ENCODE data around the gene MGMT.

DNA sequence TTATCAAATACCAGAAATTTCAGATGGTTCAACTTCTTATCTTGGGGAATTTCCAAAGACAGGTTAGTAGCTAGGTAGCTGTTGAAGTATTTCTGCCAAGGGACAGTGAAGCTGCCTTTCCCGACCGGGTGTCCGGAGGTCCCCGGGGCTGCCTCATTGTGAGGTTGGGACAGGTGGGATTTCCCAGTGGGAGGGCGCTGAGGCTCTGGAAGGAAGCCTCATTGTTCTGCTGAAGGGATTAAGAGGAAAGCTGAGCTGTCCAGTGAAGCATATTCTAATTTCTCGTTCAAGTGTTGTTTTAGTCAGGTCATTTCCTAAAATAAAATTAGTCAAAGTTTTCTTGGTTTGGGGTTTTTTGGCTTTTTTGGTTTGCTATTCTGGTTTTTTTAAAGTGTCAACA lies 244.2 kb downstream of the MGMT start:
- TF ChIP-seq, protein P1, sequence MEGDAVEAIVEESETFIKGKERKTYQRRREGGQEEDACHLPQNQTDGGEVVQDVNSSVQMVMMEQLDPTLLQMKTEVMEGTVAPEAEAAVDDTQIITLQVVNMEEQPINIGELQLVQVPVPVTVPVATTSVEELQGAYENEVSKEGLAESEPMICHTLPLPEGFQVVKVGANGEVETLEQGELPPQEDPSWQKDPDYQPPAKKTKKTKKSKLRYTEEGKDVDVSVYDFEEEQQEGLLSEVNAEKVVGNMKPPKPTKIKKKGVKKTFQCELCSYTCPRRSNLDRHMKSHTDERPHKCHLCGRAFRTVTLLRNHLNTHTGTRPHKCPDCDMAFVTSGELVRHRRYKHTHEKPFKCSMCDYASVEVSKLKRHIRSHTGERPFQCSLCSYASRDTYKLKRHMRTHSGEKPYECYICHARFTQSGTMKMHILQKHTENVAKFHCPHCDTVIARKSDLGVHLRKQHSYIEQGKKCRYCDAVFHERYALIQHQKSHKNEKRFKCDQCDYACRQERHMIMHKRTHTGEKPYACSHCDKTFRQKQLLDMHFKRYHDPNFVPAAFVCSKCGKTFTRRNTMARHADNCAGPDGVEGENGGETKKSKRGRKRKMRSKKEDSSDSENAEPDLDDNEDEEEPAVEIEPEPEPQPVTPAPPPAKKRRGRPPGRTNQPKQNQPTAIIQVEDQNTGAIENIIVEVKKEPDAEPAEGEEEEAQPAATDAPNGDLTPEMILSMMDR (IDR thresholded peaks at IDR 0.05): no peak
- TF ChIP-seq POLR2A (IDR thresholded peaks at IDR 0.05): no peak
